ENCODE results near the gene PIGH.
A peak's percentile ranks its signal among the peaks of the same experiment; 100 is the strongest.
"Not testable (repeated sequence)": the region's sequence is repeated elsewhere in the genome, so short reads cannot be mapped to it uniquely, and the experiment has no call there.

Gene PIGH, protein sequence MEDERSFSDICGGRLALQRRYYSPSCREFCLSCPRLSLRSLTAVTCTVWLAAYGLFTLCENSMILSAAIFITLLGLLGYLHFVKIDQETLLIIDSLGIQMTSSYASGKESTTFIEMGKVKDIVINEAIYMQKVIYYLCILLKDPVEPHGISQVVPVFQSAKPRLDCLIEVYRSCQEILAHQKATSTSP

DNA sequence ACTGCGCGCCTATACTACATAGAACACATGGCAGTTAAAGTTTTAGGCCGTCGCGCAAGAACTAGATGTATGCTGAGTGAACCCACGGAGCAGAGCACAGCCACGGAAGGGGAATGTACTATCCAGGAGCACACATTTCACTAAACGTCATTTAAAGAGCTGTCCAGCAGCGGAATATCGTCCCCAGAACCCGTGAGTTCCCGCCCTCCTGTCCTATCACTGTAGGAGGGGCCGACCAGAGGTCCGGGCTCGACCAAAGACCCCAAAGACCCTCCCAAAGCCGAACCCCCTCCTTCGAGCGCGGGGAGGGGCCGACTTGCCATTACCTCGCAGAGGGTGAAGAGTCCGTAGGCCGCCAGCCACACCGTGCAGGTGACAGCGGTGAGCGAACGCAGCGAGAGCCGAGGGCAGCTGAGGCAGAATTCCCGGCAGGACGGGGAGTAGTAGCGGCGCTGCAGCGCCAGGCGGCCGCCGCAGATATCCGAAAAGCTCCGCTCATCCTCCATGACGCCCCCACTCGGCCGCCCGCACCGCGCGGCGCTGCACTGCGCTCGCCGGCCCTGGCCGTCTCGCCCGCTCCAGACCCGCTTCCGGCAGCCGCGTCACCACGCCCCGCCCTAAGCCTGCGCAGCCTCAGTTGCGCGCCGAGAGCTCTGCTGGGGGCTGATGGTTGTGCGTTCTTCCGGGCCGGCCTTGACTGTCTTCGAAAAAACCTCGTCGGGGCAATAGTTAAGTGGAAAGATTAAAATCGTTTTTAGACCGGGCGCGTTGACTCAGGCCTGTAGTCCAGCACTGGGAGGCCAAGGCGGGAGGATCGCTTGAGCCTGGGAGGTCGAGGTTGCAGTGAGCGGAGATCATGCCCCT, at the start of gene PIGH:
Gene PIGH, minus strand, starts transcription at position 571 of the 864 bp plus-strand sequence. Its CDS starts 65 bp downstream, at position 506.
- FAIRE-seq = no peak

DNA sequence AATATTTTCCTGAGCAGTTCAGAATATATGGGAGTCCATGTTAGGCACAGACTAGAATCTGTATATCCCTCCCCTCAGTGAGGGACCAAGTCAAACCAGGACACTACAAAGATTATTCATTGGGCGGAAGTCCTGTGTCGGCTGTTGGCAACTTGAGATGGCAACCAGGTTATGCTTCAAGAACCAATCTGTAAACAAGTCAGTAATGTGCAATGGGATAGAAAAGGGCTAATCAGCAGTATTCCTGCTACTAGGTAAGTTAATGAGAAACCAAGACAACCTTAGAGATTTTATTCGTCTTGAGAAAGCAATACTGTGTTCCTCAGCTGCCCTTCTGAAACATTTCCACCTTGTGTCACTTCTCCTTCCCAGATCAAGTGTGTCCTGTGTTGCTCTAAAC, 46.1 kb upstream of the PIGH start:
- FAIRE-seq = no peak

DNA sequence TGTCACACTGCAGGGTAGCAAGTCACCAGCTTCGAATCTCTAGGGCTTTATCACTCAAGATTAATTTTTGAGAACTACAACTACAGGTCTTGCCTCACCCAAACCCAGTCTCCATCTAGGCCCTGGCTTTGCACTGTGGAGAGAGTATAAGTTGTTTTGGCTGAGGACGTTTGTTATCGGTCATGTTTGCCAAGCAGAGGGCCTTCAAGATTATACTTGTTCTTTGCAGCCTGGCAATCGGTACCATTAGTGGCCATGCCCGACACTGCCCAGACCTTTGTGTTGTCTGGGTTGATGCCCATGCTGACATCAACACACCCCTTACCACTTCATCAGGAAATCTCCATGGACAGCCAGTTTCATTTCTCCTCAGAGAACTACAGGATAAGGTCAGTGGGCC, 45.3 kb upstream of the PIGH start:
- no peak for FAIRE-seq

DNA sequence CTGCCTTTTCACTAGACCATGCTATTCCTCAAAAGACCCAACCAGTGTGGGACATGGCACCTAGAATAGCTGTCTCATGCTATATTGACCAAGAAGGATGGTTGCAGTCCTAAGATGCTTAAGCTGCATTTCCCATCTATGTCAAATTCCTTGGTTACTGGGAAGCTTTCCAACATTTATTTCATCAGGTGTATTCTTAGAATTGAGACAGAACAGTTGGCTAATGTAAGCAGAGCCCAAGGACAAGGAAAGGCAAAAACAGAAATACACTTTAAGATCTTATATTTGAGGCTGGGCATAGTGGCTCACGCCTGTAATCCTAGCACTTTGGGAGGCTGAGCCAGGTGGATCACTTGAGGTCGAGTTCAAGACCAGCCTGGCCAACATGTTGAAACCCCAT, 44.4 kb upstream of the PIGH start:
- no peak for FAIRE-seq

DNA sequence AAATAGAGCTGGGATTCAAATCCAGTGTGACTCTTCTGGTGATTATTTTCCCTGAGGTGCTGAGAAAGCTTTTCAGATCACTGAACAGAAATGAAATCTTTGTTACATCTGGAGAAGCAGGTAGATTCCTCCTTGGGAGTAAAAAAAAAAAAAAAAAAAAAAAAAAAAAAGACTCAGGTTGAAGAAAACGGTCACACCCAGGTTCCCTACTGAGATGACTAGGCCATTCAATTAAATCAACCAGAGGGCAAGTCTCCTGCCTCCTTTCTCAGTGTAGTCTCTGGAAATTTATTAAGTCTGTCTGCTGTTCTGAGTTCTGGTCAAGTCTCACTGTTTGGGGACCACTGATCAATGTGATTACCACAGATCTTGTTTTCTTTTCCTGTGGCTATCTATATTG, 43.6 kb upstream of the PIGH start:
- no peak for FAIRE-seq

DNA sequence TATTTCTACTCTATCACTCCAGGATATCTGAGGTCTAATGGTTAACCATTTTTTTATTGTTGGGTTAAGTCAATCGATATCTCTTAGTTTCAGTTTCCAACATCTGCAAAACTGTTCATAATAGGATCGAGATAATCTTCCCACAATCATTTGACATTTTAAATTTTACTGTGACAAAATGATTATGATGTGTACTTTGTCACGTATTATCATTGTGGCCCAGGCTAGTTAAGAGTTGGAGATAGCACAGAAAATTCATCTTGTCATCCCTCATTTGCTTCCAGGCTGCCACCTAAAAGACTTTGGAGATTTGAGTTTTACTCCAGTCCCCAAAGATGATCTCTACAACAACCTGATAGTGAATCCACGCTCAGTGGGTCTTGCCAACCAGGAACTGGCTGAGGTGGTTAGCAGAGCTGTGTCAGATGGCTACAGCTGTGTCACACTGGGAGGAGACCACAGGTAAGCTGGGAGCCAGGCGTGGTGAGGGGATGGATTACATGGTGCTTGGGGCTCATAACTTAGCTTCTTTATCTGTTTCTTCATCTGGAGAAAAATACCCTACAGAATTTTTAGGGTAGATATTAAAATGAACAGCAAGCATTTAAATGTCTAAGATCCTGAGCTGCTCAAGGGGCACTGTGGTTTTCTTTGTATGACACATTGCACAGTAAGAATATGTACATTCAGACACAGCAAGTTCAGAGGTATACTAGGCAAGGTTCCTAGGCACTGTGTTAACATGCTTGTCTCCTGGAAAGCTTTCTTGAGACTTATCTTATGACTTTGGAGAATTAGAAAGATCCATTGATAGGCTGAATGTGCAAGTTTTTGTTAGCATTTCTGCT, 42.1 kb upstream of the PIGH start:
- FAIRE-seq = no peak

DNA sequence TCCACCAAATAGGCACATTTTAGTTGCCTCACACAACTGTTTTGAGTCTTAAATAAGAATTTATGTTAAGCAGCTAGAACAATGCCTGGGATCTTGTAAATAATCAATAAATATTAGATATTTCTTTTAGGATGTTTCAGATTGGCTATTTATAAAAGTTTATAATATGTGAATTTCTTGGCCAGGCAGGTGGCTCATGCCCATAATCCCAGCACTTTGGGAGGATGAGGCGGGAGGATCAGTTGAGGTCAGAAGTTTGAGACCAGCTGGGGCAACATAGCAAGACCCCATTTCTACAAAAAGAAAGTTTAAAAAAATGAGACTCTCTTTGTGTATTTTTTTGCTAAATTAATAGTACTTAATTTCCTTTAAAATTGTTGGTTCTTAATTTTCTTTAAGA, 41.4 kb upstream of the PIGH start:
- FAIRE-seq = no peak

DNA sequence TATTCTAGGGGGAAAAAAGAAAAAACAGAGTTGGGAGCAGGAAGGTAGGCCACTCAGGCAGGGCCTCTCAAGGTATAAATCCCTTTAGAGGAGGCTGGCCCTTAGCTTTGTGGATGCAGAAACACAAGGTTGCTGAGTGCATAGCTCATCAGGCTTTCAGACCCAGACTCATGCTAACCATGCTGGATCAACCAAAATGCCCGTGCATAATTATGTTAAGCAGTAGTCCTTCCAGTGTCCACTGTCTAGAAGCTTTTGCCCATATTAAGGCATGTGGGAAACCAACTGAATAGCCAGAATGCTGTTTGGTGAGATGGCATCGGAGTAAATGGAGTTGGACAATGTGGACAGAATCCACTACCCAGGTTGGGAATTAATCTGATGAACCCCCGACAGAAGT, 38.6 kb upstream of the PIGH start:
- FAIRE-seq = no peak

DNA sequence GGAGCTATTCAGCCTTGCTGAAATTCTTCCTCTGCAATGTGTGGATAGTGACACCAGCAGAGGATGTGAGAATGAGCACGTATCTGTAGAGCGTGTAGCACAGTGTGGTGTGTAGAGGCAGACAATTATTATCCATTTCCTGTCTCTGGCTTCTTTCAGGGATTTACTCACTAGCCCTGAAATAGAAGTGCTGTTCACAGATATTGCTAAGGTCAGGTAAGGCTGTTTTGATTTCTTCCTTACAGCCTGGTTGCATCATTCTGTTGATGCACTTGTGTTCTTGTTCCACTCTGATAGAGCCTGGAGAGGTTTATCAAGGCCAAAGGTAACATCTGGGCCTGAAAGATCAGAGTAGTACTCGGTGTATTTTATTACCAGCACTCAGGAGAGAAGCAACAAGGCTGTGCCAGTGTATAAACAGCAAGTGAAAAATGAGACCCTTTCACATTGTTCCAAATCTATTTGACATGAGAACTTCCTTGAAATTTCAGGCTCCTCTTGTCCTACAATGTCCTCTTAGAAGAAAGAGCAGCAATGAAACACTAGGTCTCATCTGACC, 36.4 kb upstream of the PIGH start:
- no peak for FAIRE-seq

DNA sequence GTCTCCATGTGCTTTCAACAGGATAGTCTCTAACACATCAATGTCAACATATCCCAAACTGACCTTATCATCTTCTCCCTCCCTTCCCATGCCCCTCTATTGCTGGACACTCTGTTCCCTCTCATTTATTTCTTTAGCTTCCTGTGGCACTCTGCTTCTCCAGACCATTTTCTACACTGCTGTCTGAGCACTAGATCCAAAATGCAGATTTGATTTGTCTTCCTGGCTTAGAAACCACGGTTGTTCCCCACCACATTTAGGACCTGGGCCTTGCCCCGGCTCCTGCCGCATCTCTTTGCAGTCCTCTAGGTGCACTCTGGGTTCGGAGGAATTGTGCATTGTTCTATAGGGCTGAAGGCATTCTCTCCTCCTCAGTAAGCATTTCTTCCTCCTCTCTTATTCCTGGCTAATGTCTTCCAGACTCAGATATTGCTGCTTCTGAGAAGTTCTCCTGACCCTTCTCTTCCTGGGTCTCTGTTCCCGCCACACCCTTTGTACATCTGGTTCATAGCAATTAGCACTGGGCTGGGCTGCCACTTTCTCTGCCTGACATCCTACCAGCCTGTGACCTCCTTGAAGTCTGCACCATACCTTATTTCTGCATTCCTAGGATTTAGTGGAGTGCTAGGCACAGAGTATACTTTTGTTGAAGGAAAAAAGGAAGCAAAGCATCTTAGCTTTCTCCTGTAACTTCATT, 33.5 kb upstream of the PIGH start:
- FAIRE-seq = no peak

DNA sequence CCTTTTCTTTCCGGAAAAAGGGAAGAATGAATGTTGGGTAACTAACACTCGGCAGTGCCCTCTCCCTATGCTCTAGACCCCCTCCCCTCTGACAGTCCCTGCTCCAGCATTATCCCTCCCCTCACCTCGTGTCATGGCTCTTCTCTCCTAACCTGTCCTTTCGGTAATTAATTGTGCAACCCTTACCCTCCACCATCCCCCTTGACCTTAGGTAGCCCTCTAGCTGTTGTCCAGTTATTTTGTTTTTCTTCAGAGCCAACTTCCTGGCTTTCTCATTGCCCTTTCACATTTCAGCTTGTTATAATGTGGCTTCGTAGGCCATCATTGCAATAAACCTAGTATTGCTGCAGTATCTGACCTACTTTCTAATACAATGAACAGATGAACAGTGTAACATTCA, 30.9 kb upstream of the PIGH start:
- no peak for FAIRE-seq

DNA sequence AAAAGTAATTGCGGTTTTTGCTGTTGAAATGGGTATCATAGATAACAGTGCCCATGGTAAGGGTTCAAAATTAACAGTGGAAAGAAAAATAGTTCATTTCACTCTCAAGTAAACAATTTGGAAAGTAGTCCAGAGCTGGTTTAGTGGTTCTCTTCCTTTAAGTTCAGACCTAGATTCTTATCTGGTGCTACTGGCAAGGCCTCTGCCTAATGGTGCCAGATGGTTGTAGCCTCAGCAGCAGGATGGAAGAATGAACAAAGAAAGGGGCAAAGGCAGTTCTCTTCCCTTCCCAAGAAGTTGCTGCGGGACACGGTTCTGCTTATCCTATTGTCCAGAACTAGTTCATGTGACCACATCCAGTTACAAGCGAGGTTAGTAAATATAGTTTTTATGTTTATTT, 30.1 kb upstream of the PIGH start:
- FAIRE-seq = no peak

DNA sequence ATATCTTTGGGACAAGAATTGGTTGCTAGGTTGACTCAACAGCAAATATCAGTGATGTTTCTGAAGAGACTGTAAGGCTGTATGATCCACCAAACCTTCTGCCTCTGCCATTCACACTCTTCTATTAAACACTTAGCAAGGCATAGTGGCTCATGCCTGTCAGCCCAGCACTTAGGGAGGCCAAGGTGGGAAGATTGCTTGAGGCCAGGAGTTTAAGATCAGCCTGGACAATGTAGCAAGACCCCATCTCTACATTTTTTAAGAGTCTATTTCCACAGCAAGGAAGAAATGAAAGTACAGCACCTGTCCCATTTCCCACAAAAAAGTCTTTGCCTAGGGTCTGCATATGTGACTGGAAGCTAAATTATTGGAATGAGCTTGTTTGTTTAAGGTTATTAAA, 27.5 kb upstream of the PIGH start:
- no peak for FAIRE-seq

DNA sequence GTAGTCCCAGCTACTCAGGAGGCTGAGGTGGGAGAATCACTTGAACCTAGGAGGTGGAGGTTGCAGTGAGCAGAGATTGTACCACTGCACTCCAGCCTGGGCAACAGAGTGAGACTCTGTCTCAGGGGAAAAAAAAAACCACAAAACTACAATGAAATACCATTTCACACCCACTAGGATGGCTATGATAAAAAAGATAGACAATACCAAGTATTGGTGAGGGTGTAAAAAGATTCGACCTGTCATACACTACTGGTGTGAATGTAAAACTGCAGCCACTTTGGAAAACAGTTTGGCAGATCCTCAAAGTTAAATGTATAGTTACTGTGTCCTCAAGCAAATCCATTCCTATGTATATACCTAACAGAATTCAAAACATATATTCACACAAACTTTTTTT, 26.1 kb upstream of the PIGH start:
- FAIRE-seq = not testable (repeated sequence)

DNA sequence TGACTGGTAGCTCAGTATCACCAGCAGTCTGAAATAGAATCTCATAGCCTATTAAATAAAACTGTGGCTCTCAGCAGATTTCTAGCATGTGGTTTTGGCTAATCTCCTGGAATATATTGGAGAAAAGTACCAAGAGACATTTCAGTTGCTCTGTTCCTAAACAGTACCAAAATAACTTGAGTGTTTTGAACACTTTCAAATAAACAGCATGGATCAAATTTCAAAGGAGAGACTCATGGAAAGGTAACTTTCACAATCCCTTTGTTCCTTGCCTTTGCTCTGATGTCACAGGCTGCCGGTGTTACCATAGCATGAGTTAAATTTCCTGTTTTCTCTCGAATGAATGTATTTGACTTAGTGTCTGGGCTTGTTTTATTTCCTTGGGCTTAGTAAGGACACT, 23.0 kb upstream of the PIGH start:
- no peak for FAIRE-seq

DNA sequence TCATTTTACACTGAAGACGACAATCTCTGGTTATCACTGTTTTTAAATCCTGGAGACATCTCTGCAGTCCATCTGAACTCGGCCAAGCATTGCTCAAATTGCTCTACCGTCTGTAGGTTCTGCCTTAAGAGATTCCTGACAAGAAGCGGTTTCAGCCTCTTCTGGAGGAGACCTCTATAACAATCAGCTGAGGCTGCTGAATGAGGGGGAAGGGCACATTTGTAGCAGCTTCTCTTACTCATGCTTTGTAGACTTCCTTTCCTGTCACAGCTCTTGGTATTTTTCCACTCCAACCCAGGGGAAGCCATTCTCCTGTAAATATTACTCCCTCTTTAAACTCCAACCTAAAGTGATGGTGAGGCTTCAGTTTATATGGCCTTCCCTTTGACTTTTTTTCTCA, 22.6 kb upstream of the PIGH start:
- no peak for FAIRE-seq

DNA sequence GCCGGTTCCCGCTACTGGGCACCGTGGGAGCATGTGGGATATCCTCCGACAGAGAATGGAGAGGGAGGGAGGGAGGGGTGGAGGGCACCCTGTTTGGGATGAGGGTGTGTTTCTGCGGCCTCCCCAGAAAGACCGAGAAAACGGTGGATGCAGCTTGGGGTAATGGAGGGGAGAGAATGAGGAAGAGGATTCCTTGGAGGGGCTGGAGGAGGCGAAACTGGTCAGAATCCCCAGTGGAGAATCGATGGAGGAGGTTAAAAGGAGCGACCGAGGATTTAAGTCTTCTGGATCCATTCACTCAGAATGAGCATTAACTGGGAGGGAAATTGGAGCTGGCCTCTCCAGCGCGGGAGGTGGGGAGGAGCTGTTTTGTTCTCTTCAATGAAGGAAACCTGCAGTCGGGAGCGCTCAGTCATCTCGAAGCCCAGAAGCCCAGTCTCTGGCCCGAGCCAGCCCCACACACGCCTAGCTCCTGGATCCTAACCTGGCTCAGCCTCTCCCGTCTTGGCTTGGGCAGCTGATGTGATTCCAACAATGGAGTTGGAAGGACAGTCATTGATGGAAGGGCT, 20.2 kb upstream of the PIGH start:
- FAIRE-seq = no peak

DNA sequence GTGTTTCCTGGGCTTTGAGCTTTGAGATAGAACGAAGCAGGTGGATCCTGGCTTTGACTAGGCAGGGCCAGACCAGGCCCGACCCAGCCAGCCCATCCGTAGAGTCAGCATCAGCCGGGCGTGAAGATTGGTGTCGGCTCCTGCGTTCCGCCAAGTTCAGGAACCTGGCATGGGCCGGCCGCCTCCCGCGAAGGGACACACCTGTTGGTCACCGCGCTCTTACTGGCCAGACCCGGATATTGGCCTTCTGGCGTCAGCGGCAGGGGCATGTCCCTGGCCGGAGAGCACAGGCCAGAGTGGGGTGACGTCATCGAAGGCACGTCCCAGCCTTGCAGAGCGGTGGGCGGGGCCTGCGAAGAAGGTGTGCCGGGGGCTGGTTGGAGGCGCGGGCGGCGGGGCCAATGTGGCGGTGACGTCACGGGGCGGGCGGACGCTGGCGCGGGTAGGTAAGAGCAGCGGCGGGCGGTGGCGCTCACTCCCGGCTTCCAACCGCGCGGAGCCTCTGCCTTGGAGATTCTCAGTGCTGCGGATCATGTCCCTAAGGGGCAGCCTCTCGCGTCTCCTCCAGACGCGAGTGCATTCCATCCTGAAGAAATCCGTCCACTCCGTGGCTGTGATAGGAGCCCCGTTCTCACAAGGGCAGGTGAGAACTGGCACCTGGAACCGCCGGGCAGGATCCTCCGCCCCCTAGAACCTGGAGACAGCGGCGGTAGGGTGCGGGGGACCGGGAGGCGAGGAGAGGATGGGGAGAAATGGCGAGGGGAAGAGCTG, 19.6 kb upstream of the PIGH start, which contains the start of gene ARG2:
Gene ARG2, plus strand, starts transcription at position 475 of the 771 bp plus-strand sequence. Its CDS starts 58 bp downstream, at position 533.
- FAIRE-seq = no peak

DNA sequence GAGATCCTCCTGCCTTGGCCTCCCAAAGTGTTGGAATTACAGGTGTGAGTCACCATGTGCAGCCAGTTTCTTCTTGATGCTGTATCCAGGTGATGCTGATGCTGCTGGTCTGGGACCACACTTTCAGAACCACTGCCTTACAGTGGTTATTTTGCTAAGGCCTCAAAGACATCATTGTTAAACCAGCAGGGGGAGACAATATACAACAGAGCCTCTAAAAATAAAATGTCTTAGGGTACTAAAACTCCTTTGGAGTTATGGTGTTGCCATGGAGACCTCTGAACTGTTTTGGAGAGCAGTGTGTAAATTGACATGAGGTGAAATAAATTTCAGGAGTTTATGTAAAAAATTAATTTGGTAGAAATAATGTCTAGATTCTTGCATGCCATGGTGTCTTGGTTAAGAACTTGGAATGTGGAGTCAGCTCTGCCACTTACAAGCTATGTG, 18.6 kb upstream of the PIGH start:
- peak; percentile 16 for FAIRE-seq

DNA sequence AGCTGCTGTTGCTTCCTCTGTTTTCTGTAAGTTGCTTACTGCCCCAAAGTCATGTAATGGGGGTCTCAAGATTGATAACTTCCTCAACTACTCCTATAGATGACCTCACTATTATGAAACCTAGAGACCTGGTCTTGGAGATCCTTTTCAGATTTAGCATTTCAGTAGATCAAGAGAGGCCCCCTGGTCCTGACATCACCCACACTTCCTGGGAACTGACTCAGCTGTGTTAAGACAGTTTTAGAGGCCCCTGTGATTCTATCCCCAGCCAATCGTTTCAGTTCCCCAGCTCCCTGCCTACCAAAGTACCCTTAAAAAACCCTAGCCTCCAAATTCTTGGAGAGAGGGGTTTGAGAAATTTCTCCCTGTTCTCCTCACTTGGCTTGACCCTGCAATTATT, 10.4 kb upstream of the PIGH start:
- FAIRE-seq = no peak

DNA sequence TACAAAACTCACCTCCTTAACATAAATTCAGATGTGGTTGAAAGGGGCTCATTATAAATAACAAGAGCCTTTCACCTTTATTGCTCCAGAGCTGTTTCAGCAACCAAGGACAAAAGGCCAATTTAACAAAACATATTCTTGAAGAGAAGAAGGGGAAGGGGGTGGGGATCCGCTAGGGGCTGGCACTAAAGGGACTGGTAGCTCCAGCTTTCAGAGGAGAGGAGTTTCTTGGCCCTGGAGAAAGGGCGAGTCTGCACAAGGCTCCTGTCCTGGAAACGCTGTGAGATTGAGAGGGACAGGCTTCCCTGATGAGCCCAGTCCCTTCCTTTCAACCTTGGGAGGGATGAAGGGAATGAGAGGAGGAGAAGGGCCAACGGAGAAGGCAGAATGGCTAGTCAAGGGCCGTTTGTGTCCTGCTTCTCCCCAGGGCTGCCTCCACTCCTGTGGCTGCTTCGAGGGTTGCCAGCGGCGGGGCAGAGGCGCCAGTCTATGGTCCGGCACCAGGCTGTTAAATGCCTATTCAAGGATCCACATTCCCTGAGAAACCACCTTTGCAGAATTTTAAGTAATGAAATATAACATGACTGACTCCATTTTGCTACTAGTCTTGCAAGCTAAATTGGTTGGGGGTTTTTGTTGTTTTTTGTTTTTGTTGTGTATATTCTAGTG, 9.7 kb upstream of the PIGH start:
- no peak for FAIRE-seq

Data from A204.1 (cell line).